A549 treated with AZD9567 at 1 μM for 4 hours (cell line): ENCODE measurements around the gene SPATA31D3. TPM values are rescaled to one million over a fixed set of nuclear protein-coding genes. Genes with fewer than 3 reads are reported as not detected.

Source experiments
- total RNA-seq: library from RNA; stranded (reverse); fragments of 200-300 nt; extraction: Qiagen RNA extraction; gene quantifications from 5 replicates; pipeline ENCODE4 v1.2.3, GENCODE V29; 2022; ENCODE audit not compliant: insufficient read depth

SPATA31D3 gene
- not detected in 5 replicates for total RNA-seq

GRCh38 chr9:81943393-81943792 is at the start of gene SPATA31D3:
TSS of gene SPATA31D3 (plus strand) at chr9:81943500. CDS start at chr9:81943586, 86 bp downstream.

GRCh38 chr9:81928305-81928704 is 15.0 kb upstream of the SPATA31D3 start, which contains the start of gene SPATA31D4:
TSS of gene SPATA31D4 (plus strand) at chr9:81928428. CDS start at chr9:81928514, 86 bp downstream.

GRCh38 chr9:81988472-81988871 is 45.2 kb downstream of the SPATA31D3 start, which contains the start of gene SPATA31D1:
TSS of gene SPATA31D1 (plus strand) at chr9:81988772. CDS start at chr9:81988819, 47 bp downstream.

Other genes with a start within 250 kb of the SPATA31D3 start
- gene SPATA31D4, start 15.1 kb upstream of the SPATA31D3 start, total RNA-seq: not detected in 5 replicates
- not detected in 5 replicates for gene SPATA31D1, start 45.3 kb downstream of the SPATA31D3 start, total RNA-seq